B cell (primary cell): Measurements from ENCODE around the gene ADGRV1.

Source experiments
- CTCF ChIP-seq: fragments of 200-600 bp; IDR thresholded peaks from one replicate; pipeline ENCODE4 v1.8.0; 2022; ENCODE audit warnings: antibody characterized with exemption, mild to moderate bottlenecking
- EZH2 ChIP-seq: IDR thresholded peaks from 2 replicates; pipeline ENCODE4 v1.6.1; 2012; ENCODE audit warnings: borderline replicate concordance, low read depth, mild to moderate bottlenecking, moderate library complexity, low read length; ENCODE audit not compliant: insufficient read depth, poor library complexity, severe bottlenecking

GRCh38 chr5:90590170-90590569, 31.6 kb downstream of the ADGRV1 start:
- TF ChIP-seq CTCF = no peak
- no peak for TF ChIP-seq EZH2
